Gastrocnemius medialis (tissue), 4 donors: ENCODE data around the gene PNMA1.

Experiments used
- CTCF ChIP-seq, 5 experiments: fragments of 450-650 bp in 3 of 5; fragments of 200-600 bp in 2 of 5; sonication (generic) in 2 of 5; IDR thresholded peaks in 4 of 5; conservative IDR thresholded peaks in 1 of 5; 1 replicate in 4 of 5; 2 replicates in 1 of 5; pipeline ENCODE4 v1.5.1; 2016 to 2019; ENCODE audit warnings: antibody characterized with exemption in 5 of 5, mild to moderate bottlenecking in 3 of 5, moderate library complexity in 3 of 5
- POLR2A ChIP-seq, 2 donors: fragments of 450-650 bp; IDR thresholded peaks; one replicate each; pipeline ENCODE4 v1.6.1; 2017; ENCODE audit warnings: antibody characterized with exemption in 2 of 2, mild to moderate bottlenecking in 2 of 2, moderate library complexity in 2 of 2

- TF ChIP-seq CTCF (IDR thresholded peaks at IDR 0.05 in 4 of 5, conservative IDR thresholded peaks at IDR 0.05 in 1 of 5), result no peak
- no peak for TF ChIP-seq POLR2A (IDR thresholded peaks at IDR 0.05)
These were observed 22.7 kb upstream of the PNMA1 start for GRCh38 chr14:73736842-73737241.
